GM12878 (cell line): ENCODE measurements around the gene PDE1C. TPM values are rescaled to one million over a fixed set of nuclear protein-coding genes. Genes with fewer than 3 reads are reported as not detected.

Source experiments
- BCL11A ChIP-seq: IDR thresholded peaks from 2 replicates; pipeline ENCODE4 v1.6.1; 2011; ENCODE audit warnings: low read depth, low read length
- CBX3 ChIP-seq: fragments of 200-600 bp; sonication (generic); IDR thresholded peaks from 2 replicates; pipeline ENCODE4 v1.6.1; 2016; ENCODE audit warnings: low read depth, borderline replicate concordance
- E4F1 ChIP-seq: fragments of 450-650 bp; IDR thresholded peaks from 2 replicates; pipeline ENCODE4 v1.6.1; 2018; ENCODE audit warnings: borderline replicate concordance, mild to moderate bottlenecking; ENCODE audit not compliant: partially characterized antibody
- MTA3 ChIP-seq: IDR thresholded peaks from 2 replicates; pipeline ENCODE4 v1.6.1; 2012; ENCODE audit warnings: low read length, inconsistent platforms, borderline replicate concordance
- NFYB ChIP-seq: IDR thresholded peaks from 2 replicates; pipeline ENCODE4 v1.6.1; 2011; ENCODE audit warnings: low read depth, mild to moderate bottlenecking, low read length, improper control_type of control experiment, moderate library complexity; ENCODE audit not compliant: insufficient read depth
- POLR2AphosphoS5 ChIP-seq: IDR thresholded peaks from 2 replicates; pipeline ENCODE4 v1.6.1; 2011; ENCODE audit warnings: mild to moderate bottlenecking, low read length, inconsistent platforms
- POU2F2 ChIP-seq: IDR thresholded peaks from 3 replicates; pipeline ENCODE4 v1.6.1; 2011; ENCODE audit warnings: low read depth, mild to moderate bottlenecking, low read length, borderline replicate concordance
- RAD21 ChIP-seq: IDR thresholded peaks from 2 replicates; pipeline ENCODE4 v1.6.1; 2011; ENCODE audit warnings: mild to moderate bottlenecking, low read depth, low read length, moderate library complexity; ENCODE audit not compliant: insufficient read depth
- REST ChIP-seq: IDR thresholded peaks from 2 replicates; pipeline ENCODE4 v1.6.1; 2012; ENCODE audit warnings: mild to moderate bottlenecking, low read depth, low read length
- SPI1 ChIP-seq: IDR thresholded peaks from 2 replicates; pipeline ENCODE4 v1.6.1; 2011; ENCODE audit warnings: low read depth, mild to moderate bottlenecking, low read length, moderate library complexity, borderline replicate concordance; ENCODE audit not compliant: insufficient read depth
- STAT3 ChIP-seq: IDR thresholded peaks from 2 replicates; pipeline ENCODE4 v1.6.1; 2011; ENCODE audit warnings: low read depth, low read length, improper control_type of control experiment
- TARDBP ChIP-seq: IDR thresholded peaks from 2 replicates; pipeline ENCODE4 v1.6.1; 2016; ENCODE audit warnings: borderline replicate concordance
- polyA plus RNA-seq, 11 experiments: library from polyadenylated mRNA; depleted of rRNA in 4 of 11; unstranded in 6 of 11; stranded (reverse) in 5 of 11; fragments of >200 nt; fragmentation: Nextera tagmentation in 4 of 11; fragmentation: Illumina TruSeq in 1 of 11; extraction: Ambion mirVana in 4 of 11; extraction: Trizol in 1 of 11; gene quantifications; 1 replicate in 1 of 11; 2 replicates in 10 of 11; pipeline versions ENCODE4 v1.2.1 to v1.2.3, GENCODE V29; 2011 to 2016; ENCODE audit warnings: inconsistent platforms in 2 of 11, missing spikeins in 2 of 11, low read depth in 1 of 11
- total RNA-seq, 4 experiments: library from RNA; depleted of rRNA in 3 of 4; stranded (reverse); fragments of >200 nt in 3 of 4; fragmentation: Illumina TruSeq in 1 of 4; extraction: Trizol in 1 of 4; gene quantifications; 2 replicates each; pipeline versions ENCODE4 v1.2.1 to v1.2.3, GENCODE V29; 2013 to 2021

PDE1C gene
- total and polyA plus RNA-seq, 10 of the 15 experiments (the other 5 are each of a cell fraction or from before 2014, with no cell fraction given): 0.29 to 2.3 (median 0.70) TPM

DNA sequence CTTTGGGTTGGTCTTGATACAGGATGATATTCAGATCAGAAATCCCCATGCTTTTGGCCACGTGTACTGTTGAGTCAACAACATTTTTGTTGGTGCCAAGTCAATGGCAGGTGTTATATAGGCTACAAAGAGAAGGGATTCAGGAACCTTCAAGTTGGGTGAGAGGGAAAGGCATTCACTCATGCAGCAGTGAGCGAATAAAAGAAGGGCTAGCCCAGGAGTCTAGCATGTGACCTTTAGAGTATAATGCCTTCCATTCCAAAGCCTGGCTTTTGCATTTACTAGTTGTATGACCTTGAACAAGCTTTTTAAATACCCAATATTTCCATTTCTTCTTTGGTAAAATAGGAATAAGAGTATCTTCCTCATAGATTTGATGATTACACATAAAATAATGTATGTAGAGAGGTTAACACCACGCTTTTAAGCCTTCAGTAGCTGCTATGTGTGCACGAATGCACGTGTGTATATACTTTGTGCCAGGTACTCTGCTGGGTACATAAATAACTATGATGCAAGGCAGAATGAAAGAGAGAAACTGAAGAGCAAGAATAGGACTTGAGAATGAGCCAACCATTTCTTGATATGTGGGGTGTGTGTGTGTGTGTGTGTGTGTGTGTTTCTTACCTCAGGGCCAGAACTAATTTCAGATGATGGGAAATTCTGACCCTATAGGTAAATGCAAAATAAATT is 163.6 kb downstream of the PDE1C start (continued):
- TF ChIP-seq REST (no peak), POLR2AphosphoS5 (no peak), STAT3 (no peak), RAD21 (no peak), E4F1 (no peak), BCL11A (no peak), MTA3 (no peak), NFYB (no peak), POU2F2 (no peak), CBX3 (no peak), TARDBP (no peak), SPI1 (no peak)
- TF ChIP-seq, all 136 proteins: peak for 0
